CD8-positive, alpha-beta memory T cell (primary cell): Measurements from ENCODE around the gene HCFC1R1. TPM values are rescaled to one million over a fixed set of nuclear protein-coding genes. Genes with fewer than 3 reads are reported as not detected.
"Not testable (repeated sequence)": the region's sequence is repeated elsewhere in the genome, so short reads cannot be mapped to it uniquely, and the experiment has no call there.

Experiments
- CTCF ChIA-PET: fragments of 350-600 bp; sonication (Branson Sonifier 250); formaldehyde crosslinking; loops from one replicate; lab custom pipeline; 2021; ENCODE audit warnings: antibody characterized with exemption; lab: Charles Lee
- POLR2A ChIA-PET: fragments of 350-600 bp; sonication (Branson Sonifier 250); formaldehyde crosslinking; loops from one replicate; lab custom pipeline; 2021; ENCODE audit warnings: antibody characterized with exemption; lab: Charles Lee
- DNase-seq, 5 donors: peaks; one replicate each; pipeline versions ENCODE4 v3.0.0 to v3.0.0-alpha.2; 2020 to 2022; ENCODE audit warnings: mixed read lengths in 1 of 5
- H3K27ac ChIP-seq: one replicate; pipeline ENCODE4 v1.7.0; 2013; ENCODE audit warnings: low read depth, mild to moderate bottlenecking, low read length, moderate library complexity
- H3K27me3 ChIP-seq: 2 replicates; pipeline ENCODE4 v1.7.0; 2013; ENCODE audit warnings: low read length, mild to moderate bottlenecking; ENCODE audit not compliant: insufficient read depth, poor library complexity, severe bottlenecking
- H3K36me3 ChIP-seq: 2 replicates; pipeline ENCODE4 v1.7.0; 2013; ENCODE audit warnings: mild to moderate bottlenecking, low read length, moderate library complexity; ENCODE audit not compliant: insufficient read depth
- H3K4me1 ChIP-seq: 2 replicates; pipeline ENCODE4 v1.7.0; 2013; ENCODE audit warnings: mild to moderate bottlenecking, low read length, moderate library complexity; ENCODE audit not compliant: insufficient read depth
- H3K4me3 ChIP-seq: 2 replicates; pipeline ENCODE4 v1.7.0; 2013; ENCODE audit warnings: mild to moderate bottlenecking, low read length
- H3K9me3 ChIP-seq: 2 replicates; pipeline ENCODE4 v1.7.0; 2013; ENCODE audit warnings: mild to moderate bottlenecking, low read length
- H3K27ac Mint-ChIP-seq, 8 donors: one replicate each; pipeline ENCODE4 v1.8.0; 2020 to 2021; ENCODE audit warnings: mixed read lengths in 8 of 8, mild to moderate bottlenecking in 6 of 8, inconsistent platforms in 3 of 8, moderate library complexity in 3 of 8
- H3K27me3 Mint-ChIP-seq, 2 donors: one replicate each; pipeline ENCODE4 v1.8.0; 2020 to 2021; ENCODE audit warnings: mixed read lengths in 2 of 2, mild to moderate bottlenecking in 1 of 2, moderate library complexity in 1 of 2
- H3K36me3 Mint-ChIP-seq, 3 donors: one replicate each; pipeline ENCODE4 v1.8.0; 2020 to 2021; ENCODE audit warnings: mixed read lengths in 3 of 3, inconsistent platforms in 1 of 3, mild to moderate bottlenecking in 1 of 3
- H3K4me1 Mint-ChIP-seq, 3 donors: one replicate each; pipeline ENCODE4 v1.8.0; 2020 to 2021; ENCODE audit warnings: mixed read lengths in 3 of 3, inconsistent platforms in 1 of 3, mild to moderate bottlenecking in 1 of 3
- H3K4me3 Mint-ChIP-seq, 7 donors: one replicate each; pipeline ENCODE4 v1.8.0; 2020 to 2021; ENCODE audit warnings: mixed read lengths in 7 of 7, mild to moderate bottlenecking in 6 of 7, moderate library complexity in 4 of 7, inconsistent platforms in 2 of 7
- H3K9me3 Mint-ChIP-seq, 5 donors: one replicate each; pipeline ENCODE4 v1.8.0; 2020 to 2022; ENCODE audit warnings: mixed read lengths in 5 of 5, mild to moderate bottlenecking in 3 of 5, moderate library complexity in 2 of 5, inconsistent platforms in 1 of 5
- polyA plus RNA-seq: library from polyadenylated mRNA; unstranded; fragments of 300-500 nt; fragmentation: Illumina TruSeq; gene quantifications from one replicate; pipeline ENCODE4 v1.2.3, GENCODE V29; 2021
- total RNA-seq, 2 experiments: library from RNA; stranded (reverse); gene quantifications; one replicate each; pipeline ENCODE4 v1.2.3, GENCODE V29; 2021

Gene HCFC1R1
- total RNA-seq (10 to 100 TPM; 25.6 to 26.3 TPM), polyA plus RNA-seq (23.7 TPM)

- H3K4me1 ChIP-seq: peaks cover 46% of the 10 kb centered on the region
- H3K27me3 ChIP-seq: peaks cover under 1% of the 10 kb centered on the region
- Mint-ChIP-seq H3K27me3 (peaks cover 0 to 3% of the 10 kb centered on the region in 2 donors), H3K36me3 (peaks cover 0 to 22% (median 3%) of the 10 kb centered on the region in 3 donors), H3K27ac (peak within 1 kb of the TSS; percentile 78 to 97 (median 96)), H3K9me3 (peaks cover 0 to 2% (median 0%) of the 10 kb centered on the region in 5 donors), H3K4me1 (peaks cover 42 to 66% (median 48%) of the 10 kb centered on the region in 3 donors), H3K4me3 (peak within 1 kb of the TSS; percentile 87 to 98 (median 93))
- POLR2A ChIA-PET: interaction anchor here (1.9 kb wide), 1 partner anchor 111 kb away, joined by 7 read pairs; the partner anchor contains the start of gene ZNF213
- H3K9me3 ChIP-seq: no peaks in the 10 kb centered on the region
- H3K36me3 ChIP-seq: peaks cover 7% of the 10 kb centered on the region
- DNase-seq: peak; percentile 91 to 97 (median 94)
- CTCF ChIA-PET: interaction anchor here (0.9 to 17.8 kb wide), 8 partner anchors 6 to 67 kb away, joined by 3 to 289 read pairs (median 4); partner anchors contain the start of gene CLDN9
- peak within 1 kb of the TSS; percentile 88 for H3K27ac ChIP-seq
- peak within 1 kb of the TSS; percentile 88 for H3K4me3 ChIP-seq
Observed at GRCh38 chr16:3023669-3024478, at the start of gene HCFC1R1, which contains the start of gene THOC6. Gene HCFC1R1 (minus strand): TSS chr16:3023942. CDS start chr16:3023941, 1 bp downstream. Gene THOC6 (plus strand): TSS chr16:3024035. CDS start chr16:3024327, 292 bp downstream.

- Mint-ChIP-seq H3K4me1 (peaks cover 89 to 95% (median 93%) of the 10 kb centered on the region in 3 donors), H3K36me3 (peaks cover 10 to 20% (median 18%) of the 10 kb centered on the region in 3 donors), H3K27ac (peak overlapping the region; percentile 88 to 97 (median 95)), H3K27me3 (no peaks in the 10 kb centered on the region), H3K9me3 (no peaks in the 10 kb centered on the region), H3K4me3 (peak overlapping the region; percentile 77 to 89 (median 79))
- Histone ChIP-seq H3K4me3 (peak overlapping the region; percentile 13), H3K9me3 (no peaks in the 10 kb centered on the region), H3K27me3 (no peaks in the 10 kb centered on the region), H3K27ac (no peak overlapping the region), H3K4me1 (peaks cover 93% of the 10 kb centered on the region), H3K36me3 (peaks cover 9% of the 10 kb centered on the region)
- POLR2A ChIA-PET: interaction anchor here (2.3 to 4.3 kb wide), 2 partner anchors 24 to 56 kb away, joined by 10 to 27 read pairs; partner anchors contain the start of gene ZSCAN10
- no peak for DNase-seq
- CTCF ChIA-PET: interaction anchor here (0.9 to 1.5 kb wide), 3 partner anchors 24 to 56 kb away, joined by 3 to 6 read pairs (median 5); no protein-coding TSS in a partner anchor
Observed at GRCh38 chr16:3073448-3073847, 49.7 kb upstream of the HCFC1R1 start.

- POLR2A ChIA-PET: interaction anchor here (2.3 kb wide), 1 partner anchor 57 kb away, joined by 10 read pairs; no protein-coding TSS in a partner anchor
- H3K9me3 Mint-ChIP-seq, H3K27ac ChIP-seq, H3K9me3 ChIP-seq, H3K27me3 Mint-ChIP-seq, H3K27me3 ChIP-seq, H3K4me3 ChIP-seq: not testable (repeated sequence)
- H3K4me1 Mint-ChIP-seq: peaks cover 85 to 95% (median 93%) of the 10 kb centered on the region in 3 donors
- peaks cover 17% of the 10 kb centered on the region for H3K36me3 ChIP-seq
- DNase-seq: peak in 3 of 5 donors; percentile 46 to 74 (median 56)
- H3K4me1 ChIP-seq: peaks cover 93% of the 10 kb centered on the region
- H3K4me3 Mint-ChIP-seq: peak overlapping the region in 6 of 7 donors; percentile 77 to 89 (median 81)
- peak overlapping the region; percentile 51 to 97 (median 95) for H3K27ac Mint-ChIP-seq
- CTCF ChIA-PET: interaction anchor here (0.9 kb wide), 2 partner anchors 25 to 57 kb away, joined by 3 to 6 read pairs; no protein-coding TSS in a partner anchor
- peaks cover 11 to 28% (median 18%) of the 10 kb centered on the region in 3 donors for H3K36me3 Mint-ChIP-seq
Observed at GRCh38 chr16:3072576-3073263, 49.0 kb upstream of the HCFC1R1 start.

GRCh38 chr16:3072148-3072547 lies 48.4 kb upstream of the HCFC1R1 start:
- Mint-ChIP-seq H3K36me3 (peaks cover 14 to 33% (median 23%) of the 10 kb centered on the region in 3 donors), H3K4me1 (peaks cover 83 to 95% (median 92%) of the 10 kb centered on the region in 3 donors), H3K4me3 (peak overlapping the region; percentile 57 to 78 (median 65)), H3K27ac (peak overlapping the region; percentile 70 to 95 (median 90))
- peaks cover 19% of the 10 kb centered on the region for H3K36me3 ChIP-seq
- H3K27me3 ChIP-seq, CTCF ChIA-PET, H3K27me3 Mint-ChIP-seq, H3K9me3 ChIP-seq, DNase-seq, H3K4me3 ChIP-seq, H3K9me3 Mint-ChIP-seq, H3K27ac ChIP-seq: not testable (repeated sequence)
- peaks cover 93% of the 10 kb centered on the region for H3K4me1 ChIP-seq
- POLR2A ChIA-PET: interaction anchor here (0.7 kb wide), 1 partner anchor 99 kb away, joined by 3 read pairs; no protein-coding TSS in a partner anchor

GRCh38 chr16:3071655-3072054 lies 47.9 kb upstream of the HCFC1R1 start:
- Mint-ChIP-seq H3K4me3 (peak overlapping the region; percentile 57 to 78 (median 65)), H3K27me3 (no peaks in the 10 kb centered on the region), H3K4me1 (peaks cover 78 to 90% (median 89%) of the 10 kb centered on the region in 3 donors), H3K36me3 (peaks cover 16 to 36% (median 25%) of the 10 kb centered on the region in 3 donors), H3K27ac (peak overlapping the region; percentile 70 to 95 (median 90)), H3K9me3 (no peaks in the 10 kb centered on the region)
- Histone ChIP-seq H3K9me3 (no peaks in the 10 kb centered on the region), H3K4me1 (peaks cover 89% of the 10 kb centered on the region), H3K27ac (no peak overlapping the region), H3K36me3 (peaks cover 19% of the 10 kb centered on the region), H3K4me3 (no peak overlapping the region), H3K27me3 (no peaks in the 10 kb centered on the region)
- ChIA-PET CTCF (interaction anchor here (2.5 to 2.8 kb wide), 2 partner anchors 12 to 24 kb away, joined by 8 to 12 read pairs; no protein-coding TSS in a partner anchor), POLR2A (interaction anchor here (0.7 to 1.1 kb wide), 2 partner anchors 87 to 100 kb away, joined by 3 read pairs; no protein-coding TSS in a partner anchor)
- DNase-seq: no peak

GRCh38 chr16:3070608-3071111 lies 46.9 kb upstream of the HCFC1R1 start:
- H3K4me1 Mint-ChIP-seq: peaks cover 70 to 81% (median 79%) of the 10 kb centered on the region in 3 donors
- H3K27ac Mint-ChIP-seq: peak overlapping the region in 7 of 8 donors; percentile 75 to 94 (median 88)
- Histone ChIP-seq H3K27ac (no peak overlapping the region), H3K9me3 (no peaks in the 10 kb centered on the region), H3K36me3 (peaks cover 19% of the 10 kb centered on the region), H3K4me3 (no peak overlapping the region), H3K27me3 (no peaks in the 10 kb centered on the region), H3K4me1 (peaks cover 79% of the 10 kb centered on the region)
- CTCF ChIA-PET: interaction anchor here (0.9 to 10.5 kb wide), 5 partner anchors 11 to 57 kb away, joined by 4 to 99 read pairs (median 8); no protein-coding TSS in a partner anchor
- peaks cover 17 to 46% (median 27%) of the 10 kb centered on the region in 3 donors for H3K36me3 Mint-ChIP-seq
- DNase-seq: no peak
- POLR2A ChIA-PET: interaction anchor here (0.6 to 1.1 kb wide), 2 partner anchors 88 to 163 kb away, joined by 3 read pairs; no protein-coding TSS in a partner anchor
- no peaks in the 10 kb centered on the region for H3K27me3 Mint-ChIP-seq
- H3K9me3 Mint-ChIP-seq: peaks cover 0 to 1% (median 0%) of the 10 kb centered on the region in 5 donors
- peak overlapping the region in 4 of 7 donors; percentile 67 to 84 (median 78) for H3K4me3 Mint-ChIP-seq

GRCh38 chr16:3069146-3069545 lies 45.4 kb upstream of the HCFC1R1 start:
- Histone ChIP-seq H3K4me1 (peaks cover 76% of the 10 kb centered on the region), H3K36me3 (peaks cover 19% of the 10 kb centered on the region)
- H3K4me3 ChIP-seq, H3K9me3 Mint-ChIP-seq, H3K27ac ChIP-seq, H3K27me3 Mint-ChIP-seq, H3K9me3 ChIP-seq, POLR2A ChIA-PET, H3K27me3 ChIP-seq, DNase-seq: not testable (repeated sequence)
- CTCF ChIA-PET: interaction anchor here (1.2 to 10.5 kb wide), 7 partner anchors 9 to 58 kb away, joined by 3 to 99 read pairs (median 7); no protein-coding TSS in a partner anchor
- H3K4me3 Mint-ChIP-seq: peak overlapping the region; percentile 2 to 84 (median 73)
- peaks cover 66 to 82% (median 79%) of the 10 kb centered on the region in 3 donors for H3K4me1 Mint-ChIP-seq
- H3K27ac Mint-ChIP-seq: peak overlapping the region in 7 of 8 donors; percentile 39 to 94 (median 88)
- H3K36me3 Mint-ChIP-seq: peaks cover 18 to 50% (median 30%) of the 10 kb centered on the region in 3 donors
